22Rv1 (cell line): ENCODE results near the gene IFT88.
"Not testable (repeated sequence)": the region's sequence is repeated elsewhere in the genome, so short reads cannot be mapped to it uniquely, and the experiment has no call there.

Source experiments
- H3K27ac ChIP-seq: fragments of 450-650 bp; 2 replicates; pipeline ENCODE4 v1.5.1; 2017
- ZFX ChIP-seq: fragments of 450-650 bp; IDR thresholded peaks from 2 replicates; pipeline ENCODE4 v1.6.1; 2017; ENCODE audit warnings: antibody characterized with exemption, borderline replicate concordance
- TF ChIP-seq, protein P1 (sequence below): fragments of 450-650 bp; IDR thresholded peaks from 2 replicates; pipeline ENCODE4 v1.5.1; 2017; ENCODE audit warnings: mild to moderate bottlenecking

Gene IFT88

GRCh38 chr13:20672772-20673171, 105.8 kb downstream of the IFT88 start:
- TF ChIP-seq ZFX: no peak
- TF ChIP-seq, protein P1, sequence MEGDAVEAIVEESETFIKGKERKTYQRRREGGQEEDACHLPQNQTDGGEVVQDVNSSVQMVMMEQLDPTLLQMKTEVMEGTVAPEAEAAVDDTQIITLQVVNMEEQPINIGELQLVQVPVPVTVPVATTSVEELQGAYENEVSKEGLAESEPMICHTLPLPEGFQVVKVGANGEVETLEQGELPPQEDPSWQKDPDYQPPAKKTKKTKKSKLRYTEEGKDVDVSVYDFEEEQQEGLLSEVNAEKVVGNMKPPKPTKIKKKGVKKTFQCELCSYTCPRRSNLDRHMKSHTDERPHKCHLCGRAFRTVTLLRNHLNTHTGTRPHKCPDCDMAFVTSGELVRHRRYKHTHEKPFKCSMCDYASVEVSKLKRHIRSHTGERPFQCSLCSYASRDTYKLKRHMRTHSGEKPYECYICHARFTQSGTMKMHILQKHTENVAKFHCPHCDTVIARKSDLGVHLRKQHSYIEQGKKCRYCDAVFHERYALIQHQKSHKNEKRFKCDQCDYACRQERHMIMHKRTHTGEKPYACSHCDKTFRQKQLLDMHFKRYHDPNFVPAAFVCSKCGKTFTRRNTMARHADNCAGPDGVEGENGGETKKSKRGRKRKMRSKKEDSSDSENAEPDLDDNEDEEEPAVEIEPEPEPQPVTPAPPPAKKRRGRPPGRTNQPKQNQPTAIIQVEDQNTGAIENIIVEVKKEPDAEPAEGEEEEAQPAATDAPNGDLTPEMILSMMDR: no peak
- H3K27ac ChIP-seq: no peak overlapping the region

- H3K27ac ChIP-seq: no peak overlapping the region
- TF ChIP-seq, protein P1: no peak
- TF ChIP-seq ZFX: no peak
These were observed 106.8 kb downstream of the IFT88 start for GRCh38 chr13:20673715-20674114.

DNA sequence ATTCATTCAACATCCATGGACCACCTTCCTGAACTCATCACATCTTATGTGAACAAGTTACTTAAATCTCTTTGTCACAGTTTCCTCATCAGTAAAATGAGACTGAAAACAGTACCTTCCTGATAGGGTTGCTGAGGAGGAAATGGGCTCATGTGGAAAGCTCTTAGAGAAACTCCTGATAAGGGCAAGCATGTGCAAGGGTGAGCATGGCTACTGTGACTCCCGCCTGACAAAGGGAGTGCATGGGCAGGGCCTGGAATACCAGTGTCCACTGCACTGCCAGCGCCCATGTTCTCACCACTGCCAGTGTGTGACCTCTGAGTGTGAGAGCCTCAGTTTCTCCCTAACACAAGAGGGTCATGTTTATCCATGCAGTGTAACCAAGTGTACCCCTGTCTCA, 109.3 kb downstream of the IFT88 start:
- TF ChIP-seq ZFX: no peak
- TF ChIP-seq, protein P1: no peak
- H3K27ac ChIP-seq: no peak overlapping the region

DNA sequence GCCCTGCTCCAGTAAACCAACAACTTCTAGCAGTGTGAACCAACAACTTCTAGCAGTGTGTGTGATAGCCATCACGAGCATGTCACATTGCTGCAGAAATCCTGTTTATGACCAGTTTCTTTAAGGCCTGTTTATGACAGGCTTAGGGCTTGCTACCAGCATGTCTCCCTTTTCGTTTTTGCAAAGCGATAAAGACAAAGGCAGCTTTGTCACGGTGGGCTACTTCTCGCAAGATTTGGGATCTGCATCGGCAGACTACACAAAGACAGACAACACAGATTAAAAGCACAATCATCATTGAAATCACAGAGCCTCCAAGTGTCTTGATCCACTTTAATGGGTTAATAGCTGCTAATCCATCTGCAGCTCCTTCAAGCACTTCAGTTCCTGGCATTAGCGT, 111.6 kb downstream of the IFT88 start:
- not testable (repeated sequence) for H3K27ac ChIP-seq

DNA sequence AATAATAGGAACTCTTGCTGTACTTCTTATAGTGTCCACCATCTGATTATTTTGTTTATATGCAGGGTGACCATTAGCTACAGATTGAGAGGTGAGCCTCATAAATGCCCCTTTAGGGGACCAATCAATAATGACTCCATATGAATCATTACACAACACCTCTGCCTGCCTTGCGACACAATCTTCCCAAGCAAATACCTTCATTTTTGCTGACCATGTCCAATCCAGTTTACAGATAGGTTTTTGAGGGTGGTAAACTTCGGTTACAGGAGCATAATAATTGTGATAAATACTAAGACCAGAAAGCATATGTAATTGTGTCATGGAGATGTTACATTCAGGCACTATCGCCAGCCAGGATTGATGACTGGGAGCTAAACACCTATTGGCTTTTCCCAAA, 112.9 kb downstream of the IFT88 start:
- no peak for TF ChIP-seq ZFX
- TF ChIP-seq, protein P1: no peak
- no peak overlapping the region for H3K27ac ChIP-seq

GRCh38 chr13:20680416-20681080, 113.6 kb downstream of the IFT88 start:
- H3K27ac ChIP-seq: no peak overlapping the region
- TF ChIP-seq, protein P1: no peak

DNA sequence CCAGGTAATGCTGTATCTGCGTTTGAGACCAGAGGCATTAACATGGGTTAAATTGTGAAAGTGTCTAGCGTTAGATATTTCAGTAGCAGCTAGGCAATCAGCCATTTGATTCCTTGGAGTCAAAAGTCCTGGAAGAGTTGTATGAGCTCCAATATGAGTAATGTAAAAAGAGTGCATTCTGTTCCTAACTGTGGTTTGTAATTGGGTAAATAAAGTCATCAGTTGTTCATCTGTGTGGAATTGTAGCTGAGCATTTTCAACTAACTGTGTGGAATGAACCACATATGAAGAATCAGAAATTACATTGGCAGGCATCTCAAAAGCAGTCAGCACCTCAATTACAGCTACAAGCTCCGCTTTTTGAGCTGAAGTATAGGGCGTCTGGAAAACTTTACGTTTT, 114.5 kb downstream of the IFT88 start:
- not testable (repeated sequence) for H3K27ac ChIP-seq

DNA sequence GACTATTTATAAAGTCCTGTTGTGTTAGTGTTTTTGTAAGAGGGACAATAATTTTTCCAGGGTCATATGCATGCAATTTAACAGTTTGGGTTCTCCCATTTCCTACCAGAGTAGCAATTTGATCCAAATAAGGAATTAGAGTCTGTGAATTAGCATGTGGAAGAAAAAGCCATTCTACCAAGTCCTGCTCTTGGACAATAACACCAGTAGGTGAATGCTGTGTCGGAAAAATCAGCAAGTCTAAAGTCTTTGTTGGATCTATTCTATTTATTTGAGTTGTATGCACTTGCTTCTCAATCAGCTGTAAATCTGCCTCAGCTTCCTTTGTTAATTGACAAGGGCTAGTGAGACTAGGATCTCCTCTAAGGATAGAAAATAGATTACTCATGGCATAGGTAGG, 115.1 kb downstream of the IFT88 start:
- H3K27ac ChIP-seq: no peak overlapping the region
- TF ChIP-seq, protein P1: no peak
- TF ChIP-seq ZFX: no peak
